ENCODE results near the gene SORCS2. TPM values are rescaled to one million over a fixed set of nuclear protein-coding genes. Genes with fewer than 3 reads are reported as not detected.

SORCS2 gene
- polyA plus RNA-seq, 3 donors, result 0.46 to 0.55 TPM; not detected in 1

- Histone ChIP-seq H3K27ac (ENCODE audit: low read depth in 1 of 2, low read length in 2 of 2) (no peak overlapping the region), H2AFZ (ENCODE audit: insufficient read depth, low read depth, low read length, poor library complexity, severe bottlenecking) (no peak overlapping the region), H3K4me2 (replicated peaks; ENCODE audit: extremely low read depth, low read length, poor library complexity, severe bottlenecking) (no peak overlapping the region), H3K4me3 (replicated peaks in 1 of 3; ENCODE audit: low read depth in 2 of 3, low read length in 3 of 3) (no peak overlapping the region), H3K4me1 (ENCODE audit: control insufficient read depth in 1 of 2, insufficient read depth in 2 of 2, low read length in 2 of 2) (no peaks in the 10 kb centered on the region), H3K27me3 (ENCODE audit: control insufficient read depth in 2 of 2, insufficient read depth in 2 of 2, low read length in 2 of 2) (peaks cover 0 to 17% of the 10 kb centered on the region in 2 donors), H3K9ac (ENCODE audit: insufficient read depth, low read length, poor library complexity, severe bottlenecking) (no peak overlapping the region), H4K20me1 (ENCODE audit: insufficient read depth, low read length) (no peaks in the 10 kb centered on the region), H3K36me3 (replicated peaks in 1 of 2; ENCODE audit: control insufficient read depth in 1 of 2, insufficient read depth in 2 of 2, low read length in 2 of 2) (no peaks in the 10 kb centered on the region), H3K79me2 (ENCODE audit: insufficient read depth, low read length) (no peaks in the 10 kb centered on the region), H3K9me3 (replicated peaks in 1 of 2; ENCODE audit: control insufficient read depth in 1 of 2, insufficient read depth in 1 of 2, low read length in 2 of 2) (no peaks in the 10 kb centered on the region)
- Mint-ChIP-seq H3K4me1 (no peaks in the 10 kb centered on the region), H3K27ac (no peak overlapping the region), H3K27me3 (ENCODE audit: low read depth in 3 of 3) (peaks cover 28 to 44% (median 36%) of the 10 kb centered on the region in 3 donors), H3K36me3 (no peaks in the 10 kb centered on the region), H3K4me3 (no peak overlapping the region), H3K9me3 (peaks cover 0 to 3% (median 0%) of the 10 kb centered on the region in 7 donors)
- no peak for DNase-seq
- WGBS (ENCODE audit: insufficient coverage), result 34% methylated on average over 7 of the region's 7 CpGs
- TF ChIP-seq CTCF (IDR thresholded peaks at IDR 0.05), result no peak
- intact Hi-C loops (cut with micrococcal nuclease), result no loop called here
Measured at GRCh38 chr4:7511525-7511924, 319.2 kb downstream of the SORCS2 start.

GRCh38 chr4:7512428-7512827, 320.1 kb downstream of the SORCS2 start:
- Mint-ChIP-seq H3K9me3 (peaks cover 0 to 3% (median 0%) of the 10 kb centered on the region in 7 donors), H3K36me3 (no peaks in the 10 kb centered on the region), H3K4me3 (no peak overlapping the region), H3K27me3 (ENCODE audit: low read depth in 3 of 3) (peaks cover 35 to 49% (median 44%) of the 10 kb centered on the region in 3 donors), H3K4me1 (no peaks in the 10 kb centered on the region), H3K27ac (no peak overlapping the region)
- peaks cover 0 to 24% of the 10 kb centered on the region in 2 donors for H3K27me3 ChIP-seq (ENCODE audit: control insufficient read depth in 2 of 2, insufficient read depth in 2 of 2, low read length in 2 of 2)
- no peak overlapping the region for H3K9ac ChIP-seq (ENCODE audit: insufficient read depth, low read length, poor library complexity, severe bottlenecking)
- no peak overlapping the region for H3K27ac ChIP-seq (ENCODE audit: low read depth in 1 of 2, low read length in 2 of 2)
- H3K4me2 ChIP-seq (replicated peaks; ENCODE audit: extremely low read depth, low read length, poor library complexity, severe bottlenecking), result no peak overlapping the region
- H3K9me3 ChIP-seq (replicated peaks in 1 of 2; ENCODE audit: control insufficient read depth in 1 of 2, insufficient read depth in 1 of 2, low read length in 2 of 2), result no peaks in the 10 kb centered on the region
- no peak overlapping the region for H3K4me3 ChIP-seq (replicated peaks in 1 of 3; ENCODE audit: low read depth in 2 of 3, low read length in 3 of 3)
- H3K79me2 ChIP-seq (ENCODE audit: insufficient read depth, low read length), result no peaks in the 10 kb centered on the region
- 48% methylated on average over 2 of the region's 5 CpGs for WGBS (ENCODE audit: insufficient coverage)
- no peak for TF ChIP-seq CTCF (IDR thresholded peaks at IDR 0.05)
- no peaks in the 10 kb centered on the region for H3K4me1 ChIP-seq (ENCODE audit: control insufficient read depth in 1 of 2, insufficient read depth in 2 of 2, low read length in 2 of 2)
- DNase-seq, result no peak
- H4K20me1 ChIP-seq (ENCODE audit: insufficient read depth, low read length), result no peaks in the 10 kb centered on the region
- no peak overlapping the region for H2AFZ ChIP-seq (ENCODE audit: insufficient read depth, low read depth, low read length, poor library complexity, severe bottlenecking)
- intact Hi-C loops (cut with micrococcal nuclease), result no loop called here
- H3K36me3 ChIP-seq (replicated peaks in 1 of 2; ENCODE audit: control insufficient read depth in 1 of 2, insufficient read depth in 2 of 2, low read length in 2 of 2), result no peaks in the 10 kb centered on the region

Data from CD14-positive monocyte (primary cell).